Measurements from ENCODE around the gene SEMA3E.

Gene SEMA3E

DNA sequence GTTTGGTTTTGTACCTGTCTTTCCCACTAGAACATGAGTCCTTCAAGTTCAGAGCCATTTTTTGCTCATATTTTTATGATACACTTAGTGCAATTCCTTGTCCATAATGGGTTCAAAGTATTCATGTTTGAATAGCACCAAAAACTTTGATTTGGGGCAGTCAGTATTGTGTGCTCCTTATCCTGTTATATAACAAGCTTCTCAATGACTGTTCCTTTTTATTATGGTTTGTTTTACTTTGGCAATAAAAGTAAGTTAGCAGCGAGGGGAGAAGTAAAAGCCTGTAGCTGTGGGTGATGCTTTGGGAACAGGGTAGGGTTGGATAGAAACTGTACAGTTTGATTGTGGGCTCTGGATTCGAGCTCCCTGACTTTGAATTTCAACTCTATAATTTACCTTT is 311.9 kb downstream of the SEMA3E start:
- DNase-seq = no peak

DNA sequence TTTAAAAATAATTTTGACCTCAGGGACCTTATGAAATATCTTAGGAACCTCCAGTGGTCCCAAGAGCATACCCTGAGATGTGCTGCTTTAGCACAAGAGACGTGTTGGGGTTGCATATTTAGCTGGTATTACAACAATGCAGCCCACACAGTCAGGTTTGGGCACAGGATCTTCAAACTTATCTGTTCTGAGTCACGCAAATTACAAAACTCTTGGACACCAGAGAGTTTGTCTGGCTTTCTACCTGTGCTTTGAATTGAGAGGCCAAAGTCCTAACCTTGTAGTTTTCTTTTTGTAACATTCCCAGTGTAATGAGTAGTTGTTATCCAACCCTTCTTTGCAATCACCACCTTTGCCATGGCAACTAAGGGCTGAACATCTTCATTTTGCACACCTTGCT is 322.7 kb downstream of the SEMA3E start:
- DNase-seq = no peak

DNA sequence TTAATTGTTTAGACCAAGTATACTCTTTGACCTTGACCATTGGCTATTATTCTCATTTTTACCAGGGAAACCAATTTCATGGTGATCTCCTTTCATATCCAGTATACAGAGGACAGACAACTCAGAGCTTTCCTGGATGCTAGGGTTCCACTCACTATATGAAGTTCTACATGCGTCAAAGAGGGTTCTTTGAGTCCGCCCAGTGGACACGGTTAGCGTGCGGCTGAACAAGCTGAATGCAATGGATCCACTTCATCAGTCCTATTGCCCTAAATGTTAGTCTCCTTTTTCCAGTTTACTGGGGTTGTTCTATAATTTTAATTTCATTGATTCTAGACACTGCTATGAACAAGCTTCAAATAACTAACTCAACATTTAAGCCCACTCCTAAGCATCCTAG is 323.9 kb downstream of the SEMA3E start:
- DNase-seq = no peak

DNA sequence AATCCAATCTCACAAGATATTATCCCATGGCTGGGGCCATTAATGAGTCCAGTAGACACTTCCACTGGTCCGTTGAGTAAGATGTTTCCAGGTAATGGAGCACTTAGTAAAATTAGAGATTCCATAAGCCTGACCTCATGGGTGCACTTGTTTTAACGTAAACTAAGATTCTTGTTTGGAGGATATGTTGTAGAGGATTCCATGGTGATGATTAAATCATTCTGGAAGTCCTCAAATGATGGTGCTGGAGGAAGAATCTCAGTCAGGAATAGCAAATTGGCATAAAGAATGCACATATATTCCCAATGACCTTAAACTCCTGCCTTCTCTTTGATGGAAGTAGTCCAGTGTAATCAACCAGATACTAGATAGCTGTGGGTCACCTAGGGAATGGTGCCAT is 324.3 kb downstream of the SEMA3E start:
- no peak for DNase-seq

DNA sequence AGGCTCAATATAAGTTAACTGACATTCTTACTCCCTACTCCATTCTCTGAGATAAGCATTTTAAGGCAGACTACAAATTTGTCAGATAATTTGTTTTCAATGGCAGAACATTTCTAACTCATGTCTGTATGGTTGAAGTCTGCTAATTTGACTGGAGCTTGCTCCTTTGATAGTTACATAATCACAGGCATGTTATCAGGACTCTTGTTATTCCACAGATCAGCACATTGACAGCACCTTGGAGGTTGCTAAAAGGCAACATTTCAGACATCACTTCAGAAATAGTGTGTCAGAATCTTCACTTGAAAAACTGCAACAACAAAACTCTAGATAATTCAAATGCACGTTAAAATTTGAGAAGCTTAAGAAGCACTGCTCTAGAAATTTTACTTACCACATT is 327.9 kb downstream of the SEMA3E start:
- no peak for DNase-seq

DNA sequence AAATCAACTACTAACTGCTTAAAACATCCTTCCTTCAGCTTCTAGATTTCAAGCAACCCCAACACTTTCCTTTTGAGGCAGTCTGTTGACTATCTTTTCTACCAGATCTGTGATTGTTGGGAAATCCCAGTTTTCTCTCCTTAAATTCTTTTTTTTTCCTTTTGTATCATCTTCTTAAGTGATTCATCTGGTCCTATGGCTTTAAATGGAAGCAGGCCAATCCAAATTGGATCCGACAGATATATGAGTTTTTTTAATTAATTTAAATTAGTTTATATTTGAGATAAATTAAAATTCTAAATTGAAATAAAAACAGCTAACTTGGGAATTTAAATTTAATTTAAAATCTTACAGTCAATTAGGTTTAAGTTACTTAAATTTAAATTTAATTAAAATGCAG is 335.0 kb downstream of the SEMA3E start:
- no peak for DNase-seq

Data from NCI-H524 (cell line).